ENCODE results near the gene SEC22C.

The SEC22C gene

DNA sequence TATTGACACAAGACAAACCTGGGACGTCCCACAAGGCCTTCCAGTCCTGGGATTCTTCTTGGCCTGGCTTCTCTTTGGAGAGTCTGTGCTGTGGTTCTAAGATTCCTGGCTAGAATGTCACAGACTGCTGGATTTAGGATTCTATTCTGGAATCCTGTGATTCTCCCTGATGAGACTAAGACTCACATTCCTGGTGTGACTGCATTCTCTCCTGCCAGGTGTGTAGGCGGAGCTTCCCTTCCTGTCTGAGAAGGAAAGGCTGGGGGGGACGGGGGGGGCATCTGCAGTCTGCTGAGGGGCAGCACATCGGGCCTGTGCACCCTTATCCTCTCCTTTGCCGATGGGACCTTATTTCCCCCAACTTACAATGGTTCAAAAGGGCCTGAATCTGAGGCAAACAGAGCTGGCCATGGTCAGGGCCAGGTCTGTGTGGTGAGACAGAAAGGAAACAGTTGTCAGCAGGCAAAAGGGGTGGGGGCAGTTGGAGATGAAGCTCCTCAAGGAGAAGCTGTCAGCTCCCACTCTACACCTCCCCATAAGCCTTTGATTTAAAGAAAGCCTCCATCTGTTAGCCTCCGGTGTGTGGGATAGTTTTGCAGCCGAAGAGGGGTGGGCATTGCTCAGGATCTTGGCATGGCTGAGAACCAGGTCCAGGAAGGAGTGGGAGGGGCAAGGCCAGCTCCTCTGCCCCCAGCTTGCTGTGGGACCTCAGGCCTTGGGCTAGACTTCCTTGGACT lies 48.4 kb downstream of the SEC22C start:
- DNase-seq (ENCODE audit: low read depth): no peak

DNA sequence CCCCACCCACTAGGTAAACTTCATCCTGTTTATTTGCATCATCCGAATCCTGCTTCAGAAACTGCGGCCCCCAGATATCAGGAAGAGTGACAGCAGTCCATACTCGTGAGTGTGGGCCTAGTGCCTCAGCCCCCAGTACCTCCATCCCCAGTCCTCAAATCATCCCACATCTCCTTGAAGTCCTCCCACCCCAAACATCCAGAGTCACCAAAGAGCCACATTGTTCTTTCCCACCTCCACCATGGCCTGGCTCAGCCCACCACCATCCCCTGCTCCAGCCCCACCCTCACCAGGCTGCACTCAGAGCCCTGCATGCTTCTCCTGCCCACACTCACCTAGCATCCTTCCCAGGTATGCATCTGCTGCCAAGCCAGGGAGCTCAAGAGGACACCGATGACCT lies 49.5 kb downstream of the SEC22C start:
- no peak for DNase-seq (ENCODE audit: low read depth)

DNA sequence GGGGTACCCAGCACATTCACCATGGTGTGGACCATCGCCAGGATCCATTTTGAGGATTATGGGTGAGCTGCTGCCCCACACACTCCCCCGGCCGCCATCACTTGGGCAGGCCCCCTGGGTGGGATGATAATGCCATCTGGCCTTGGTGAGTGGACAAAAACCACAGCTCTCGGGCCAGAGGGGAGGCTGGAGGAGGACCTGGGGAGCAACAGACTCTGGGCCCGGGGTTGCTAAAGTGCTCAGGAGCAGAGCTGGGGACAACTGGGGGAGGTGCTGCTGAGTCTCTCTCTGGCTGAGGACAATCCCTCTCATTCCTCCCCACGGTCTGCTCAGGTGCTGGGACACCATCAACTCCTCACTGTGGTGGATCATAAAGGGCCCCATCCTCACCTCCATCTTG lies 50.3 kb downstream of the SEC22C start:
- no peak for DNase-seq (ENCODE audit: low read depth)

DNA sequence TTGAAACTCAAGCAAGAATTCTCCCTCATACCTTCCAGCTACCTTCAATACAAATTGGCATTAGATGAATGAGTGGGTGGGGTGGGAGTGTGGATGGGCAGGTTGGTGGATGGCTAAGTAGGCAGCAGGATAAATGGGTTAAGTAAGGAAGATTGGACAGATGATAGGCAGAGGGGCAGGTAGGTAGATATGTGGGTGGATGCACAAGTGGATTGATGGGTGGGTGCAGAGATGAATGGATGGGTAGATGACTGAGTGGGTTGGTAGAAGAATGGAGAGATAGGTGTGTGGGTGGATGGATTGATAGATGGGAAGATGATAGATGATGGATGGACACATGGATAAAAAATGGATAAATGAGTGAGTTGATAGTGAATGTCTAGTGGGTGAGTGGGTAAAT lies 51.7 kb downstream of the SEC22C start:
- DNase-seq (ENCODE audit: low read depth): no peak

DNA sequence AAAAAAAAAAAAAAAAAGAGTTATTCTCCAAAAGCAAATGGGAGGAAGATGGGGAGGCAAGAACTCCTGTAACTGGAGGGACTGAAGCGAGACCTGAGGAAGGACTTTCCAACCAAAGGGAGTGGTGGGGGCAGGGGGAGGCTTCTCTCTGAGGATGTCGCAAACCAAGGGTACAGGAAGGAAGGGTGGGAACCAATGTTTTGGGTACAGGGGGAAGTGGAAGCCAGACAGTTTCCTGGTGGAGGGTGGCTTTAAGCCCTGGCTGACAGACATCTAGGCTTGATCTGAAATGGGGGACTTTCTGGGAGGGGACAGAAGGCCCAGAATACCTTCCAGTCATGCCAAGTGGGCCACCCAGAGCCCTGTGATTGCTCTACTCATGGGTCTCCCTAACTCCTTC lies 52.3 kb downstream of the SEC22C start:
- DNase-seq (ENCODE audit: low read depth): no peak

DNA sequence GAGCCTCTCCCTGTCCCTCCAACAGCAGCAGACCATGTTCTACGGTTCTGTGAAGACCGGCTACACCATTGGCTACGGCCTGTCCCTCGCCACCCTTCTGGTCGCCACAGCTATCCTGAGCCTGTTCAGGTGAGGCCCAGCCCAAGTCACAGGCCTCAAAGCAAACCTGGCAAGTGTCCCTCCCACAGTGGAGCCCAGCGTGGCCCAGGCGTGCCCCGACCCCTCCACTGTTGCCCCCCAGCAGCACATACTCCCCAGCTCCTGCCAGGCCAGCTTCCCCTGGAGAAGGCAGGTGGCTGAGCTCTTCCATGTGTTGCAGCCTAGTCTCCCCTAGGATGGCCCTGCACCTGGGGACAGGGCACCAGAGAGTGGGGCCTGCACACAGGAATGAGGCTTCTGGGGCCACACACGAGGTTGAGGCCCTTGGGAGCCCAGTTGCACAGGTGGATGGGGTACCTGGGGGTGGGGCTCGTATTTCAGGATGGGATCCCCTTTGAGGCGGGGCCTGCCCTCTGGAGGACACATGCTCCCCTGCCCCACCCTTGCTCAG lies 54.3 kb downstream of the SEC22C start:
- DNase-seq (ENCODE audit: low read depth): no peak

DNA sequence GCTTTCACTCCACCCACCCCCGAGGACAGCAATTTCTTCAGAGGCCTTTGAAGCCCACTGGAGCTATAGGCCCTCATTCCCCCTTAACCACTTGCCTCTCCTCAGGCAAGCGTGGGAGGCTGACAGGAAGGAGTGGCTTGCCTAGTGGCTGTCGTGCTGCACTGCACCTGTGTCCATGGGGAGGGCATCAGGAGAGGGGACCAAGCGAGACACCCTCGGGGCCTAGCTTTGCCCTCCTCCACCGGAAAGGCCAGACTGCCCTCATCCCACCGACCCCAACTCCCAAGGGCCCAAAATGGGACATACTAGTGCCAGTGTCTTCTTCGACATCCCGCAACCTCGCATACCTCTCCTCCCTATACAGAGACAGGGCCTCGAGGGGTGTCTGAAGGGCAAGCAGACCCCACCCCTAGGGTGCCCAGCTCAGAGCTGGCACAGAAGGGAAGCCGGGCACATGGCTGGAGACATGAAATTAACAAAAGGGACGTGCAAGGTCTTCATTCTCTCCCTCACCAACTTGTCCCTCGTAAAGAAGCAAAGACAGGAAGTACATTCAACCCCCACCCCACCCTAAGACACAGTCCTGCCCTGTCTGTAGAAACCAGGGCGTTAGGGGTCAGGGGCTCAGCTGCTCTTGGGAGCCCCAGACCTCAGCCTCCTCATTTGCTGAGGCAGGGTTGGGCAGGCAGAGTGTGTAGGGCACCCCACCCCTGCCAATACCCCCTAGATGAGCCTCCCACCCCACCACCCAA lies 55.0 kb downstream of the SEC22C start:
- DNase-seq (ENCODE audit: low read depth): no peak

DNA sequence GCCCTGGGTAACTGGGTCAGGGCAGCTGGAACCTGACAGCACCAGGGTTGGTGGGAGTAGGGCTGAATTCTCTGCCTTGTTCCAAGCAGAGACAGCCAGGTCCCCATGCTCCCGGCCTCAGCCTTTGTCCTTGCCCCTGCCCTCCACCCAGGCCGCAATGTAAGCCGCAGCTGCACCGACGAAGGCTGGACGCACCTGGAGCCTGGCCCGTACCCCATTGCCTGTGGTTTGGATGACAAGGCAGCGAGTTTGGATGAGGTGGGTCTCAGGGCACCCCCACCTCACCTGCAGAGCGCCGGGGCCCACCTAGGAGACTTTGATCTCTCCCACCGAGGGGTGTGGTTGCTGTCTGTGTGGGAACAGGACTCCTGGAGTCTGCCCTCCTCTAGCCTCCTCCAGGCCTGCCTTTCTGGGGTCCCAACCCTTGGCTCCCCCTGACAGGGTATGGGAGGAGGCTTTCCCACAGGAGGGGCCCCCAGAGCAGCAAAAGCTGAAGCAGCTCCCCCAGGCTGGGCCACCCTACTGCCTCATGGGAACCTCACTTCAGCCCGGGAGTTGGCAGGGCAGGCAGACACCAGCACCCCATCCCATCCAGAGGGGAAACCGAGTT lies 55.9 kb downstream of the SEC22C start:
- DNase-seq (ENCODE audit: low read depth): no peak

DNA sequence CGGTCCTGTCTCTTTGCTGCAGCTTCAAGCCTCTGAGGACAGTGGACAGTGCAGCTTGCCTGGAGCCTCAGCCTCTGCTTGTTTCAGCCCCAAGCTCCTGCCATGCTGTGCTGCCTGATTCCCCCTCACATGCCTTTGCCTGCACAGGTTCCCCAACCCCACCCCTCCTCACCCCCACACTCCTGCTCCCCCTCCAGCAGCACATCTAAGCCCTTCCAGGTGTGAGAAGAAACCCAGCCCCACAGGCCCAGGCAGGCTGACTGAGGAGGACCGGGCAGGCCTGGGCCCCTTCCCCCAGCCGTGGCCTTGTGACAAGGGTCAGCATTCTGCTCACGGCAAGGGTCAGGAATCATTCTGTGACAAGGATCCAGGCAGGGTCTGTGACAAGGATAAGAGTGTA lies 56.6 kb downstream of the SEC22C start:
- DNase-seq (ENCODE audit: low read depth): no peak

DNA sequence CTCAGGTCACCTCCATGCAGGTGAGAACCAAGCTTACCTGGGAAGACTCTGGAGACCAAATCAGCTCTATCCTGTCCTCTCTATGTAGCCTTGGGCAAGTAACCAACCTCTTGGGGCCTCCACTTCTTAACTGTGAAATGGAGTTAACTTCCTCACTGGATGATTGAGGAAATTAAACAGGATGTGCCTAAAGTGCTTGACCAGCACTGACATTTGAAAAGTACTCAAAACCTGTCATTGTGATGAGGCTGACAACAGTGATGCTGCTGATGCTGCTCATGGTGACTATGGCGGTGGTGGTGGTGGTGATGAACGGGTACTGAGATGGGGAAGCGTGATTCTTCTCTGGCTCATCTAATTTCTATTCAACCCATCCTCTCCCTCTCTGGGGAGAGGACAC lies 57.0 kb downstream of the SEC22C start:
- DNase-seq (ENCODE audit: low read depth): no peak

DNA sequence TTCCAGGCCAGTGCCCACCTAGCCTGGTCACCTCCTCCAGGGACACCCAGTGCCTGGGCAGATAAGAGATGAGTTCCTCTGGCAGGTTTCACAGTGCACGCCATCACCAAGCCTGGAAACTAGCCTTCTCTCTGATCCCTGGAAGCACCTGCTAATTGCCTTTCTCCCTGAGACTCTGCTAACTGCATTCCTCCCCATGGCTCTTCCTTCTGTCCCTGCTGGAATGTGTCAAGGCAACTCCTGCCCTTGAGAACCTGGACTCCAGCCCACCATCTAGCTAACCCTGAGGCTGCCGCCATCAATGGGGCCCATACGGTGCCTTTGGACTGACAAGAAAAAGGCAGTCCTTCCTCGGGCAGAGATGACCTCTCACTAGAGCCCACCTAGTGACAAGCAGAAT lies 60.9 kb downstream of the SEC22C start:
- no peak for DNase-seq (ENCODE audit: low read depth)

DNA sequence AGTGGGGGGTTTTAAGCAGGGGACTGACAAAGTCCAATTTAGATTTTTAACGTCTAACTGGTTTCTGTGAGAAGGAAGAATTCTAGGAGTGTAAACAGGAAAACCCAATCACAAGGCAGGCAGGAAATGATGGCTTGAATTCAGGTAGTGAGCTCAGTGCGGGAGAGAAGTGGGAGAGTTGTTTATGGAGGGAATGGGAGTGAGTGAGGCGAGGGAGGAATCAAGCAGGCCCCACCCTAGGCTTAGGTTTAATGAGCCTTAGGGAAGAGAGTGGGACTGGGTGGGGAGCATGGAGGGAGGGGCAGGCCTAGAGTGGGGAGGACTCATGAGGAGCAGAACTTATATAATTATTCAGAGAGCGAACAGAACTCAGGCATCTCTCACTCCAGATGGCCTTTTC lies 61.4 kb downstream of the SEC22C start:
- DNase-seq (ENCODE audit: low read depth): no peak

DNA sequence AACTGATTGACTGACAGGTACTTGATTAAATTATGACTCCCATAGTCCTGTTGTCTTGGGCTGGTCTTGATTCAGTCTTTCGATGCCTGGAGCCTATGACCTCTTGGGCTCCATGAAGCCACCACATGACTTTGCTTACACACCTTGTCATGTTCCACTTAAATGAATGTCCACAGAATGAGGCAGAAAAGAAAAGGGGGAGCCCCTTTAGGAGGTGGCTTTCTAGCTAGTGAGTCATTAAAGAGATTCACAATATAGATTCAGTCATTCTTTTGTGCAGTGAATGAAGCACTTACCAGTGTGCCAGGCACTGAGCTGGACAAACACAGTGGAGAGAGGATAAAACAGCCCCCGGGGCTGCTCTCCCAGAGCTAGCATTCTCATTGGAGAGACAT lies 62.2 kb downstream of the SEC22C start:
- no peak for DNase-seq (ENCODE audit: low read depth)

DNA sequence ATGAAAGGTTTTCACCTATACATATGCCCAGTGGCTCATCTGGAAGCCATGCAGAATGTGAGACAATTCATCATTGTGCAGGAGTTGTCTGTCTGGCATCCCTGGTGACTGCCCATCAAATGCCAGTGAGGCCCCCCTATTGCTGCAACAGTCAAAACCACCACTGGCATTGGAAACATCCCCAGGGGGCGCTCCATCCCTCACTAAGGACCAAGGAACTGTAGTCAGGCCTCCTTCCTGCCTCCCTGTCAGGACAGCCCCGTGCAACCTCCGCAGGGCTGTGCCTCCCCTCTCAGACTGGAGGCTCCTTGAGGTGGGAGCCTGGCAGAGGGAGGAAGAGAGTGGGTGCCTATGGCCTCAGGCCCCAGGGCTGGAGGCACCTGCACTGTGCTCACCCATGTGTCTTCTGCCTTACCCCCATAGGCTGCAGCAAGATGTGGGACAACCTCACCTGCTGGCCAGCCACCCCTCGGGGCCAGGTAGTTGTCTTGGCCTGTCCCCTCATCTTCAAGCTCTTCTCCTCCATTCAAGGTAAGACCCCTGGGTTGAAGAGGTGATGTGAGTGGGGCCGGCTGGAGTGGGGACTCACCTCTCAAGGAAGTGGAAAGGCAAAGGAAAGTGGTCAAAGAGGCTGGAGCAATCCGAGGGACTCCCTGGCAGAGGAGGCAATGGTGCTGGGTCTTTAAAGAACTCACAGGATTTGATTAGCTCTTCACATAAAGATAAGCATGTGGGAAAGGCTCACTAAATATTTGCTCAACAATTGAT lies 62.8 kb downstream of the SEC22C start:
- no peak for DNase-seq (ENCODE audit: low read depth)

DNA sequence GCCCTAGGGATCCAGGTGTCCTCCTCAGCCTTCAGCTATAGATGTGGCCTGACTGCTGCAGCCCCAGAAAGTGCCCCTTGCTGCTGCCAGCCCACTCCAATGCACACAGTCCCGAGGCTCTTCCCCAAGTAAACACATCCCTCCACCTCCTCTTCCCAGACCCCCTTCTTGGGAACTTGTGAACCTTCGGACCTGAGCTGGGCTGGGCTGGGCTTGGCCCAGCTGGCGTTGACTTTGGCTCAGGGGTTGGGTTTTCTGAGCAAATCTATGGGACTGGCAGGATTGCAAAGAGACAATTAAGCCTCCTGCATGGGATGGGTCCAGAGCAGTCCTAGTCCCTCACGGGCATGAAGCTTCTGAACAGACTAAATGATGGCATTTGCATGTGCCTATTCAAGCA lies 64.7 kb downstream of the SEC22C start:
- no peak for DNase-seq (ENCODE audit: low read depth)

DNA sequence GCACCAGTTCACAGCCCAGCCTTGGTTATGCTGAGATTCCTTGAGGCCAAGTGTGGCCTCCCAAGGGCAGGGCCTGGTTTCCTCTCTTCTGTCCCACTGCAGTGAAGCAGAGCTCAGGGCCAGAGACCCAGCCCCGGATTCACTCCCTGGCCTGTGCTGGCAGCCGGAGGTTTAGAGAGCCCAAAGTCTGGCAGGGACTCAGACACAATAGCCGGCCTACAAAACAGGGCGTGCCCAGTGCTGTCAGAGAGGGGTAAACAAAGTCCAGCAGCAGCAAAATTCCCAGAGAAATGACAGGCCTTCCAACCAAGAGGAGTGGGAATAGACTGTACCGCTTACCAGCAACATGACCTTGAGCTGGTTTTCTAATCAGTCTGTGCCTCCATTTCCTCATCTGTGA lies 65.3 kb downstream of the SEC22C start:
- DNase-seq (ENCODE audit: low read depth): no peak

DNA sequence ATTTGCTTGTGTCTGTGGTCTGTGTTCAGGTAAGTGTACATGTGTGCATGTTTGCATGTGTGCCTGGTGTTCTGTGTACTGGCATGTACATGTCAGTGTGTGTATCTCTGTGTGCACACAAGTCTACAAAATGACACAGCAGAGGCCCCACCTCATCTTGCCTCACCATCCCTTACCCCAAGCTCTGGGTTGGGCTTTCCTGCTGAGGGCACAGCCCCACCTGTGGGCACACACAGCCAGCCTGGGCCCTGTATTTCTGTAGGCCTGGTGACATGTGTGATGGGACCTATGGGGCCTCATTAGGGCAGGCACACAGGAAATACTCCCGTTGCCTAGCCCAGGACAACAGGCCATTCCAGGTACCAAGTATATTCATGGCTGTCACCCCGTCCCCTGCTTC lies 65.8 kb downstream of the SEC22C start:
- DNase-seq (ENCODE audit: low read depth): no peak

DNA sequence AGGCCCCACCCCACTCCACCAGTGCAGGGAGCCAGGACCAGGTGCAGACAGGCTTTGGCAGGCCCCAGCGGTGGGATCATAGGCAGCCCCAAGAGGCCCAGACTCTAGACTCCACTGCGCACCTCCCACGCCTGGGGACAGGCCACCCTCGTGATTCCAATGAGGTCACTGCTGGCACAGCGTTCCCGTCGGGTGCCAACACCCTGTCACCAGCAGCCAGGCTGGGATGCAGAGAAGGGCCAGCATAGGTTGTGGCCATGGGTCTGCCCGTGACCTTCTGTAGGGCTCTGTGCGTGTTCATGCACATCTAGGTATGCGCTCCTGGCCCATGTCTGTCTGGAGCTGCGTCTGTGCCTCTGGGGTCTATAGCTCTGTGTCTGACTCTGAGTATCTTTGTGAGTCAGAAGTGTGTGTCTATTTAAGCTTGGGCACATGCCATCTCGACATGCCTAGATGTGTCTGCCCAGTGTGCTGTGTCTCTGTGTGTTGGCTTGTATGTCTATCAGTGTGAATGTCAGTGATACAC lies 66.3 kb downstream of the SEC22C start:
- no peak for DNase-seq (ENCODE audit: low read depth)

DNA sequence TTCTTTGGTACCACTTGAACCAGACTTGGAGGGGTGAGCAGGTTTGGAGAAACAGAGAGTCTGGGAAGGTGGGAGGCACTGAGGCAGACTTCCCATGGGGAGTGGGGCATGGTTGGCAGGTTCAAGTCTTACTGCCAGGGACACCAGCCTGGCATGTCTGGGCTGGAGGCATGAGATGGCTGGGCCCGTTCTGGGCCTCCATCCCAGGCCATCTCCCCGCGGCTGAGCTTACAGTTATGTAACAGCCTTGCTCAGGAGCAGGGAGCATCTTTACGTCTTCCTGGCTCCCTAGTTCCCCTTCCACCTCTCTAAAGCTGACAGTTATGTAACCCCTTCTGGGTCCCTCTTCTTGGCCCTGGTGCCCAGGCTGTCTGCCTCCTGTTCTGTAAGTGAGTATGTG lies 66.9 kb downstream of the SEC22C start:
- DNase-seq (ENCODE audit: low read depth): no peak

DNA sequence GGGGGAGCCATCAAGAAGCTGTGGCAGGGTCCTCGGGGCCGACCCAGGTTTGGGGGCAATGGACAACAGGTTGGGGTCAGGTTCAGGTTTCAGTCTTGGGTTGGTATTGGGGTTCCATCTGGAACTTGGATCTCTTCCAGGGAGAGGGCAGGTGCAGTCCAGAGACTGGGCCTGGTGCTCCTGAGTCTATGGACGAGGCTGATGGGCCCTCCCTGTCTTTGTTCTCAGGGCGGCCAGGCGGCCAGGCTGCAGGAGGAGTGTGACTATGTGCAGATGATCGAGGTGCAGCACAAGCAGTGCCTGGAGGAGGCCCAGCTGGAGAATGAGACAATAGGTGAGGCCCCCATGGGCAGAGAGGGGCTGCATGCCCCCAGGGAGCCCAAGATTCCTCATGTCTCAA lies 68.2 kb downstream of the SEC22C start:
- DNase-seq (ENCODE audit: low read depth): no peak

DNA sequence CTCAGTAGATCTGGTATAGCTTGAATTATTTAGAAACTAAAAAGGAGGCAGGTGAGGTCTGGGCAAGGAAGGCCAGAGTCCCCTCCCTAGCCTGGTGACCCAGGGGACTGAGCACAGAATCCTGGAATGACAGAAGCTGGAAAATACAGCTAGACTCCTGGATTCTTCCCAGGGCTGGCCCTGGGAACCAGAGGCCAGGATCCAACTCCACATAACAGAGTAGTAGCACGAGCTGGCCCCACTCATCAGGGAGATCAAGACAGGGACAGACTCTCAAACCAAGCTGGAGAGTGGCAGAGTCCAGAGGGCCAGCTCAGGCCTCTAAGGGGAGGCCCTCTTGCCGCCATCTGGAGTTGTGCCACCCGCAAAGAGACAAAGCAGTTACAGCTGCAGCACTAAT lies 68.6 kb downstream of the SEC22C start:
- DNase-seq (ENCODE audit: low read depth): no peak

DNA sequence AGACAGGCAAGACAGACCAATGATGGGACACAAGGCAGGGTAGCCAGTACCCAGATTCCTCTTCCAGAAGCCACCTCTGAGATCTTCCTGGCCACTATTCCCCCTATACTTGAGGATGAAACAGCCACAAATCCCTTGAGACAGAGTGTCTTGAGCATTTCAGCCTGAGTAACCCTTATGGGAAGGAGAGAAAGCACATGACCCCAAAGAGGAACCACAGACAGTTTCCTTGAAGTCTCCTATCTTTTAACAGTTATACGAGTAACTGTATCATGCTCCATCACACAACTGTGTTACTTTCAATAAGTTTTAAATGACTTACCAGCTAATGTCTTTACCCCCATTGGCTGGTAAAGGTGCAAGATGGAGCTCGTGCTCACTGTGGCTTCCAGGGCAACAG lies 70.0 kb downstream of the SEC22C start:
- DNase-seq (ENCODE audit: low read depth): no peak

Data from stimulated activated CD8-positive, alpha-beta memory T cell treated with anti-CD3 and anti-CD28 coated beads, Interleukin-15, amount 100 ng/mL, for 24 hours (primary cell).